Endothelial cell of umbilical vein (primary cell): ENCODE results near the gene CYP2A7. TPM values are rescaled to one million over a fixed set of nuclear protein-coding genes. Genes with fewer than 3 reads are reported as not detected.
"Not testable (repeated sequence)": the region's sequence is repeated elsewhere in the genome, so short reads cannot be mapped to it uniquely, and the experiment has no call there.

Experiments used
- BruUV-seq: library from RNA; stranded (reverse); fragments of 400-500 nt; replicated peaks from 2 replicates; lab custom pipeline; 2021; lab: Mats Ljungman, UMichigan
- CTCF ChIA-PET: fragments of 300-600, 350-600 bp; sonication (Branson Sonifier 250); formaldehyde crosslinking; loops from one replicate; lab custom pipeline; 2021; ENCODE audit warnings: antibody characterized with exemption, inconsistent platforms; lab: Charles Lee
- POLR2A ChIA-PET: fragments of 300-600, 350-600 bp; sonication (Branson Sonifier 250); formaldehyde crosslinking; loops from one replicate; lab custom pipeline; 2021; ENCODE audit warnings: antibody characterized with exemption, inconsistent platforms; lab: Charles Lee
- DNase-seq: peaks from one replicate; pipeline ENCODE4 v3.0.0-alpha.2; 2011; ENCODE audit warnings: low read depth, low spot score
- FAIRE-seq: peaks from 2 replicates; lab custom pipeline; 2011; peaks lifted over from hg19 to GRCh38; lab: Jason Lieb, UNC
- H2AFZ ChIP-seq: 2 replicates; pipeline ENCODE4 v1.6.0; 2012; ENCODE audit warnings: low read depth, low read length, control low read depth, inconsistent platforms
- H3K27ac ChIP-seq: 2 replicates; pipeline ENCODE4 v1.5.1; 2011; ENCODE audit warnings: low read depth, mild to moderate bottlenecking, control low read depth, low read length, moderate library complexity; ENCODE audit not compliant: insufficient read depth
- H3K27me3 ChIP-seq, 2 experiments: 2 replicates each; pipeline versions ENCODE4 v1.6.0 to v1.6.1; 2011; ENCODE audit warnings: low read length in 2 of 2, mixed read lengths in 1 of 2; ENCODE audit not compliant: control insufficient read depth in 2 of 2, insufficient read depth in 2 of 2
- H3K36me3 ChIP-seq, 2 experiments: 2 replicates in 1 of 2; 3 replicates in 1 of 2; pipeline ENCODE4 v1.5.1; 2011; ENCODE audit warnings: low read length in 2 of 2, mild to moderate bottlenecking in 1 of 2, moderate library complexity in 1 of 2; ENCODE audit not compliant: control insufficient read depth in 2 of 2, insufficient read depth in 2 of 2; ENCODE audit errors: extremely low read depth in 1 of 2
- H3K4me1 ChIP-seq: 3 replicates; pipeline ENCODE4 v1.5.1; 2011; ENCODE audit warnings: mild to moderate bottlenecking, low read length; ENCODE audit not compliant: control insufficient read depth, insufficient read depth; ENCODE audit errors: extremely low read depth
- H3K4me2 ChIP-seq: 2 replicates; pipeline ENCODE4 v1.6.1; 2011; ENCODE audit warnings: low read length, control low read depth, mixed read lengths; ENCODE audit not compliant: insufficient read depth
- H3K4me3 ChIP-seq, 3 experiments: fragments of 200-600 bp in 1 of 3; sonication (generic), shearing (Covaris generic) in 1 of 3; replicated peaks in 1 of 3; 2 replicates each; pipeline ENCODE4 v1.5.1; 2011 to 2016; ENCODE audit warnings: control low read depth in 3 of 3, low read length in 3 of 3, mild to moderate bottlenecking in 2 of 3, inconsistent platforms in 1 of 3, low read depth in 1 of 3, moderate library complexity in 1 of 3; ENCODE audit not compliant: insufficient read depth in 1 of 3
- H3K79me2 ChIP-seq: 2 replicates; pipeline ENCODE4 v1.6.0; 2012; ENCODE audit warnings: low read length, inconsistent platforms; ENCODE audit not compliant: control insufficient read depth, insufficient read depth
- H3K9ac ChIP-seq: replicated peaks from 2 replicates; pipeline ENCODE3; 2011; ENCODE audit warnings: low read length, control low read depth; ENCODE audit not compliant: insufficient read depth; ENCODE audit errors: extremely low read depth
- H3K9me1 ChIP-seq: replicated peaks from 3 replicates; pipeline ENCODE4 v1.6.0; 2011; ENCODE audit warnings: mild to moderate bottlenecking, low read length; ENCODE audit not compliant: control insufficient read depth, insufficient read depth; ENCODE audit errors: extremely low read depth
- H3K9me3 ChIP-seq: replicated peaks from 2 replicates; pipeline ENCODE4 v1.5.1; 2012; ENCODE audit warnings: low read length, inconsistent platforms; ENCODE audit not compliant: control insufficient read depth, insufficient read depth
- H4K20me1 ChIP-seq: replicated peaks from 2 replicates; pipeline ENCODE3; 2011; ENCODE audit warnings: mild to moderate bottlenecking, low read length; ENCODE audit not compliant: control insufficient read depth, insufficient read depth; ENCODE audit errors: extremely low read depth
- EZH2 ChIP-seq: IDR thresholded peaks from 2 replicates; pipeline ENCODE4 v1.6.1; 2012; ENCODE audit warnings: borderline replicate concordance, low read depth, mild to moderate bottlenecking, moderate library complexity, low read length, inconsistent platforms; ENCODE audit not compliant: severe bottlenecking
- FOS ChIP-seq: IDR thresholded peaks from 2 replicates; pipeline ENCODE4 v1.6.1; 2011; ENCODE audit warnings: mild to moderate bottlenecking, low read length, moderate library complexity, borderline replicate concordance; ENCODE audit not compliant: insufficient read depth
- GATA2 ChIP-seq: IDR thresholded peaks from 2 replicates; pipeline ENCODE4 v1.7.0; 2011; ENCODE audit warnings: low read depth, mild to moderate bottlenecking, moderate library complexity, mixed read lengths, low read length; ENCODE audit not compliant: insufficient read length, insufficient read depth
- JUN ChIP-seq: IDR thresholded peaks from 2 replicates; pipeline ENCODE4 v1.6.1; 2011; ENCODE audit warnings: borderline replicate concordance, low read depth; ENCODE audit not compliant: insufficient read length, insufficient read depth
- MYC ChIP-seq: IDR thresholded peaks from one replicate; pipeline ENCODE4 v1.6.1; 2011; ENCODE audit warnings: mild to moderate bottlenecking, low read depth, low read length
- POLR2A ChIP-seq: IDR thresholded peaks from 2 replicates; pipeline ENCODE4 v1.6.1; 2012; ENCODE audit warnings: low read depth, mild to moderate bottlenecking, control low read depth, low read length
- POLR2AphosphoS5 ChIP-seq: IDR thresholded peaks from 2 replicates; pipeline ENCODE4 v1.6.1; 2012; ENCODE audit warnings: low read depth, mild to moderate bottlenecking, control low read depth, low read length, moderate library complexity; ENCODE audit not compliant: insufficient read depth
- dilution Hi-C: fragments of 300-500 bp; cut with MboI; formaldehyde crosslinking; loops from one replicate; pipeline ENCODE4 v1.15.0; 2019; ENCODE audit warnings: low sequenced_read_pairs; ENCODE audit not compliant: extremely low pct_ligation_motif_present
- intact Hi-C: fragments of 100-400 bp; cut with micrococcal nuclease; formaldehyde crosslinking; loops from one replicate; pipeline ENCODE4 v1.10.0; 2022
- polyA plus RNA-seq, 4 experiments: library from polyadenylated mRNA; depleted of rRNA in 3 of 4; stranded (reverse) in 3 of 4; unstranded in 1 of 4; fragments of >200 nt; gene quantifications; 2 replicates each; pipeline versions ENCODE4 v1.2.1 to v1.2.3, GENCODE V29; 2011 to 2012; ENCODE audit warnings: missing spikeins in 1 of 4
- total RNA-seq: library from RNA; stranded (reverse); gene quantifications from 2 replicates; pipeline ENCODE4 v1.2.3, GENCODE V29; 2021
- TF ChIP-seq, protein P1 (sequence below), 2 donors: IDR thresholded peaks; 1 replicate in 1 of 2; 2 replicates in 1 of 2; pipeline ENCODE4 v1.5.1; 2011; ENCODE audit warnings: low read length in 2 of 2, mild to moderate bottlenecking in 2 of 2, moderate library complexity in 2 of 2, control low read depth in 1 of 2, inconsistent platforms in 1 of 2, low read depth in 1 of 2; ENCODE audit not compliant: insufficient read depth in 1 of 2; ENCODE audit errors: extremely low read depth in 1 of 2
- TF ChIP-seq, protein P2 (sequence below): IDR thresholded peaks from 2 replicates; pipeline ENCODE4 v1.6.1; 2011; ENCODE audit not compliant: insufficient read depth, insufficient read length

The CYP2A7 gene
- total and polyA plus RNA-seq, 2 donors (not counting 3 experiments of a cell fraction or from before 2014, with no cell fraction given): not detected

DNA sequence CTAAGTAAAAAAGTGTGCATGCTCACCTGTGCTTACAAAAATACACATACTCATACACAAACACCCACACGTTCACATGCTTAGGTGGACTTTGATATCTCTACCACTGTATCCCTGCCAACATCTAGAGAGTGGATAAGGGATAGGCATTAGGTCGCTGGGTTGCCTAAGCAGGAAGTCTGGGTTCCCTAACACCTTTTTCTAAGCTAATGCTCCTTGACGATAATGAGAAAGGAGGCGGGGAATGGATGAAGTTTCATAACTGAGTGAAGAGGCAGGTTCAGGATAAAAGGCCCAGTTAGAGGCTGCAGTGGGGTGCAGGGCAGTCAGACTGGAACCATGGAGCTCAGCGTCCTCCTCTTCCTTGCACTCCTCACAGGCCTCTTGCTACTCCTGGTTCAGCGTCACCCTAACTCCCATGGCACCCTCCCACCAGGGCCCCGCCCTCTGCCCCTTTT, 41.9 kb upstream of the CYP2A7 start:
- ChIA-PET POLR2A (no interaction called here), CTCF (interaction anchor here (1.0 kb wide), 2 partner anchors 9 to 17 kb away, joined by 3 to 4 read pairs; no protein-coding TSS in a partner anchor)
- no peak overlapping the region for H3K4me3 ChIP-seq
- H3K4me2 ChIP-seq: no peak overlapping the region
- H3K36me3 ChIP-seq: no peaks in the 10 kb centered on the region
- no peak for DNase-seq
- peaks cover 2 to 7% of the 10 kb centered on the region in 2 experiments for H3K27me3 ChIP-seq
- H3K4me1 ChIP-seq: peaks cover 4% of the 10 kb centered on the region
- H3K9me1 ChIP-seq: no peaks in the 10 kb centered on the region
- no peak for TF ChIP-seq GATA2
- TF ChIP-seq FOS: no peak
- TF ChIP-seq, protein P1, sequence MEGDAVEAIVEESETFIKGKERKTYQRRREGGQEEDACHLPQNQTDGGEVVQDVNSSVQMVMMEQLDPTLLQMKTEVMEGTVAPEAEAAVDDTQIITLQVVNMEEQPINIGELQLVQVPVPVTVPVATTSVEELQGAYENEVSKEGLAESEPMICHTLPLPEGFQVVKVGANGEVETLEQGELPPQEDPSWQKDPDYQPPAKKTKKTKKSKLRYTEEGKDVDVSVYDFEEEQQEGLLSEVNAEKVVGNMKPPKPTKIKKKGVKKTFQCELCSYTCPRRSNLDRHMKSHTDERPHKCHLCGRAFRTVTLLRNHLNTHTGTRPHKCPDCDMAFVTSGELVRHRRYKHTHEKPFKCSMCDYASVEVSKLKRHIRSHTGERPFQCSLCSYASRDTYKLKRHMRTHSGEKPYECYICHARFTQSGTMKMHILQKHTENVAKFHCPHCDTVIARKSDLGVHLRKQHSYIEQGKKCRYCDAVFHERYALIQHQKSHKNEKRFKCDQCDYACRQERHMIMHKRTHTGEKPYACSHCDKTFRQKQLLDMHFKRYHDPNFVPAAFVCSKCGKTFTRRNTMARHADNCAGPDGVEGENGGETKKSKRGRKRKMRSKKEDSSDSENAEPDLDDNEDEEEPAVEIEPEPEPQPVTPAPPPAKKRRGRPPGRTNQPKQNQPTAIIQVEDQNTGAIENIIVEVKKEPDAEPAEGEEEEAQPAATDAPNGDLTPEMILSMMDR (IDR thresholded peaks at IDR 0.05; ENCODE audit: extremely low read depth in 1 of 2, insufficient read depth in 1 of 2, low read depth in 1 of 2, low read length in 2 of 2): no peak
- TF ChIP-seq, protein P2, sequence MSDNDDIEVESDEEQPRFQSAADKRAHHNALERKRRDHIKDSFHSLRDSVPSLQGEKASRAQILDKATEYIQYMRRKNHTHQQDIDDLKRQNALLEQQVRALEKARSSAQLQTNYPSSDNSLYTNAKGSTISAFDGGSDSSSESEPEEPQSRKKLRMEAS: no peak
- TF ChIP-seq MYC: no peak
- no peak for TF ChIP-seq POLR2A
- TF ChIP-seq POLR2AphosphoS5: no peak
- no peak for TF ChIP-seq EZH2
- no peak for TF ChIP-seq JUN
- no peaks in the 10 kb centered on the region for H3K9me3 ChIP-seq
- no peak overlapping the region for H3K27ac ChIP-seq
- no peak overlapping the region for H3K9ac ChIP-seq
- H3K79me2 ChIP-seq: no peaks in the 10 kb centered on the region
- intact Hi-C loops (no loop called here), dilution Hi-C loops (no loop called here)
- no TSS peak for BruUV-seq
- no peak for FAIRE-seq
- no peaks in the 10 kb centered on the region for H4K20me1 ChIP-seq
- no peak overlapping the region for H2AFZ ChIP-seq

- DNase-seq, H3K79me2 ChIP-seq, CTCF ChIA-PET, H3K27ac ChIP-seq, H3K4me2 ChIP-seq, H3K4me1 ChIP-seq, intact Hi-C loops, H3K27me3 ChIP-seq, H4K20me1 ChIP-seq, POLR2A ChIA-PET, FAIRE-seq, H3K9me1 ChIP-seq, H3K9ac ChIP-seq, H3K4me3 ChIP-seq, H2AFZ ChIP-seq, H3K9me3 ChIP-seq, BruUV-seq, H3K36me3 ChIP-seq, dilution Hi-C loops: not testable (repeated sequence)
These were observed 40.5 kb upstream of the CYP2A7 start for GRCh38 chr19:40922237-40923160.
